ENCODE measurements around the gene EFHC2.
"Not testable (repeated sequence)": the region's sequence is repeated elsewhere in the genome, so short reads cannot be mapped to it uniquely, and the experiment has no call there.

EFHC2 gene

DNA sequence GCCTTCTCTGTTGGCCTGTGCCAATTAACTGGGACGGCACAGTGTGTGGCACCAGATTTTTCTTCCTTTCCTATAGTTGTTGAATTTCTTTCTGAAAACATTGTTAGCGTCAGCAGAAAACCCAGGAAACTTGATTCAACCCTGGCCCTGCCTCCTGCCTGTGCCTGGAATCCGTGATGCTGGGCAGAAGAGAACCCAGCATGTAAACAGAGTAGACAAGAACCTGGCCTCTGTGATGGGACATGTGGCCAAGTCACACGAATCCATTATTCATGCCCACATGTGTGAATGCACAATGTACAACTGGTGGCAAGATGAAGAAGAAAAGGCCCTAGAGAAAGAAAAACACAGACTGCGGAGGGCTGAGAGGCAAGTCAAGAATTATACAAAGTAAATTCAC, 111.4 kb downstream of the EFHC2 start:
- DNase-seq (ENCODE audit: low read depth) = no peak

DNA sequence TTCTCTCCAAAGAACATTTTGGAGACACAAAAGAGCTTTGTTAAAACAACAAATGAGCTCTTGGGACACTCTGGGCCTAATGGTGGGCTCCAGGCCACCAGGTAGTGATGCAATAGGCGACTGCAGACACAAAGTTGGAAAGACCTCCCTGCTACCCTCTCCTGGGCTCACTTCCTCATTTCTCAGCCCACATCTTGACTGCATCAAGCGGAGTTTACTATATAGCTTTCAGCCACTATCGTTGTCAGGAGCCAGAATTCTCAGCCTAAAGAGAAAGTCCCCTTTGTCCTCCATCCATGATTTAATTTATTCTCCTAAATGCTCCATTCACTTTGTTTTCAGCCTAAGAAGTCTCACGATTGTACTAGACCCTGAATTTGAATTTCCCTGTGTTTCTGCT, 114.9 kb downstream of the EFHC2 start:
- no peak for DNase-seq (ENCODE audit: low read depth)

DNA sequence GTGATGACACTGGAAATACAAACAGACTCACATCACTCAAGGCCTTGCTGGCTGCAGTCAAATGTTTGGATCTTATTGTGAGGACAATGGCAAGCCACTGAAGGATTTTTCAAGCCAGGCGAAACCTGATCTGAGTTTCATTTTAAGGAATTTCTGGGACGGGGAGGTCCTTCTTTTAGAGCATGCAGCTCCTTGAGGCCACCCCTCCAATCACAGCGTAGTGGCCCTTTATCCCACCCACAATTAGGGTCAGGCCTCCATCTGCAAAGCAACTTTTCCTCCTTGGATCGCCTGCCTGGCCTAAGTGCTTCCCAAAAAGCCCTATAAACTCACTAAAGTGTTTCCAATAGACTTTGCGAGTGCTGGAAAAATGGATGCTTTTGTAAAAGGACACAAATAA, 115.5 kb downstream of the EFHC2 start:
- DNase-seq (ENCODE audit: low read depth) = no peak

DNA sequence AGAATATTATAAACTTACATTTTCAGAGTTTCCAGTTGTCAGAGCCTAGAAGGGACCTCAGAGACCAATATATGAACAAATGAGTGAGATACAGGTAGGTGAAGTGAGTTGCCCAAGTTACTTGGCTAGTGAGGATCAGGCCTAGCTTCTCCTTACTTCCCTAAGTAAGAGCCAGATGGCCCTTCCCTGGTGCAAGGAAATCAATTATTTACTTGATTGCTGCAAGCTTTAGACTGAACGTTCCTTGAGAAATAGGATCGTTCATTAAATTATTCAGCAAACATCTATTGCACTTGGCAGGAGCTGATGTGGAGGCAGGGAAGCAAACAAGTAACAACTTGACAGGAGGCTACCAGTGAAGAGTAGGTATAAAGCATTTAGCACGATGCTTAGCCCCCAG, 117.8 kb downstream of the EFHC2 start:
- no peak for DNase-seq (ENCODE audit: low read depth)

DNA sequence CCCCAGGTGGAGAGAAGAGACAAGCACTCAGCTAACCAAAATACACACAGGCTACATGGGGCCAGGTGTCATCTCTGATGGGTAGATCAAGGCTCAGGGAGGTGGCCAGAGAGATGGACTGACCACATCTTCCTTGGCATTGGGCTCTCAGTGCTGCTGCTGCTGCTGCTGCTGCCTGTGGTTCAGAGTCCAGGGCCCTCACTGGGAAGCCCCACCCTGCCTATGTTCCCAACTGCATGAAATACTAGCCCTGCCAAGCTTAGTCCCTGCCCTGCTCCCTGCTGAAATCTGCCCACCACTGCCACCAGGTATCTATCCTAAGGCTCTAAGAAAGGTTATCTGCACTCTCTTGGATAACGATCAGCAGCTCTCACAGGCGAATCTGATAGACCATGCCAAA, 118.7 kb downstream of the EFHC2 start:
- no peak for DNase-seq (ENCODE audit: low read depth)

DNA sequence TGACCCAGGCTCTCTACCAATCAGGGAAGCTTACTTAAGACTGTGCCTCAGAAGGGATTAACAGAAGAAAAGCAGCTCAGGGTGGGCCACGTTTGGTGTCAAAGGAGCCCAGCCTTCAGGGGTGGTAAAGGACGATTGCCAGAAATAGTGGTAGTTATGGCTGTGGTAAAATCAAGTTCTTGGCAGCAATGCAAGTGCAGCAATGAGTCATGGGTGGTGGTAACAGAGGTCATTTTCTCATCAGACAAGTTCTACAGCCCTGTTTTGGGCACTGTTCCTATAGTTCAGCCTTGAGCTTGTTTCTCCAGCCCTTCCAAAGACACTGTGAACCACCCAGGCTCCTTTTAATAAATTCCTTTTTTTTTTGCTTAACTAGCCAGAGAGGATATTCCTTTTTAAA, 120.3 kb downstream of the EFHC2 start:
- DNase-seq (ENCODE audit: low read depth) = no peak

DNA sequence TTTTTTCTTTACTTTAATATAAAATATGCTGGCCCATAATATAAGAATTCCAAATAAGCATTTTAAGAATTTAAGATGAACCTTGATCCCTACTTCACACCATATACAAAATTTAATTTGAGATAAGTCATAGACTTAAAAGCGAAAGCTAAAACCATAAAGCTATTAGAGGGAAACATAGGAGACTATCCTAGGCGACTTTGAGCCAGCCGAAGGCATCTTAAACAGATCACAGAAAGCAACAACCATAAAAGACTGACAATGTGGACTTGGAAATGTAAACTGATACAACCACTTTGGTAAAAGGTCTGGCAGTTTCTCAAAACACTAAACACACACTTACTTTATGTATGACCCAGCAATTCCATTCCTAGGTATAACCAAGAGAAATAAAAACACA, 125.0 kb downstream of the EFHC2 start:
- no peak for DNase-seq (ENCODE audit: low read depth)

DNA sequence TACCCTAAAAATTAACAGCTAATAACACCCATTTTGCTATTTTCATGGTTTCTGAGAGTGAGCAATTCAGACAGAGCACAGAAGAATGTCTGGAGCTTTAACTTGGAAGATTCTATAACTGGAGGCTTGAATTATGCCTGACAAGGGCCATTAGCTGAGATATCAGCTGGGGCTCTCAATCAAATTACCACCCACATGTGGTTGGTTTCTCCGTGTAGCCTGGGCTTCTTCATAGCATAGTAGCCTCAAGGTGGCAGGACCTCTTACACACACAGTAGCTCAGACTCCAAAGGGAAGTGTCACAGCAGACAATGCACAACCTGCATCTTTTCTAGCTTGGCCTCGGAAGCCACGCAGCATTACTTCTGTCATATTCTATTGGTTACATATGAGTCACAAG, 127.3 kb downstream of the EFHC2 start:
- no peak for DNase-seq (ENCODE audit: low read depth)

DNA sequence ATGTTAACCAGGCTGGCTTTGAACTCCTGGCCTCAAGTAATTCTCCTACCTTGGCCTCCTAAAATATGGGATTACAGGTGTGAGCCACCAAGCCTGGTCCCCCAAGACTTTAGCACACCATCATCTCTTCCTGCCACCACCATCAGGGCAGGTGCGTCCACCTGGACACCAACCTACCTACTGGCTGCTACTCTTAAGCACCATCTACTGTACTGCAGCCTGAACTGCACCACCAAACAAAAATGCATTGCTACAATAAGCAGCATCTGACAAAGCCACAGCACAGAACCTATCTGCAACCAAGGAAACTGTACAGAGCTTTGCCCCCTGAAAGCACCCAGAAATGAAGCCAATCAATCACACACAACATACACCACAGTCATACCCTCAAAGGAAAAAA, 139.7 kb downstream of the EFHC2 start:
- no peak for DNase-seq (ENCODE audit: low read depth)

DNA sequence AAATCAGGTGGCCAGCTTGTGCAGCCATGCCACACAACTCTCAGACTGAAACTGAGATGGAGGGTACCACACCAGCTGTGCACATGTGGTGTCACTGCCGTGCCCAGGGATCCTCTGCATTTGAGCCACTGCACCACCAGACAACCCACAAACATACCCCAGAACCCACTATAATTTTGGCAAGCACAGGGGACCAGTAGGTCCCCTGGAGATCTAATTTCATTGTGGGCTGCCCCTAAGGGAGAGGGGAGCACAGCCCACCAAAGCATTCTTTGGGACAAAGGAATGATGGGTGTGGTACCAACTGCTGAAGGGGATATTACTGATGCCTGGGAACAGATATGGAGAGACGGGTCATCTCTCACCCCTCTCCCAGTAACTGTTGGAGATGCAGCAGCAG, 140.9 kb downstream of the EFHC2 start:
- DNase-seq (ENCODE audit: low read depth) = no peak

DNA sequence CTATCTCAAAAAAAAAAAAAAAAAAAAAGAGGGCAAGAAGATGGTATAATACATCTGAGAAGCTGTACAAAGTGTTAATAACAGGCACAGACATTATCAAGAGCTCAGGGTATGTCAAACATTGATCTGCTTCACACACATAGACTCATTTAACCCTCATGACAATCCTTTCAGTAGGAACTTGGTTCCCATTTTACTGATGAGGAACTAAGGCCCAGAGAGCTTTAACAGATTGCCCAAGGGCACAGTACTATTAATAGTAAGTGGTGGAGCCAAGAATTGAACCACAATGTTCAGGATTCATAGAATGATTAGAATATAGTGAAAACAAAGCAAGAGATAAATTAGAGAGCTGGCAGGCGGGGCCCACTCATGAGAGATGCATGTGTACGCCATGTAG, 154.4 kb downstream of the EFHC2 start:
- no peak for DNase-seq (ENCODE audit: low read depth)

DNA sequence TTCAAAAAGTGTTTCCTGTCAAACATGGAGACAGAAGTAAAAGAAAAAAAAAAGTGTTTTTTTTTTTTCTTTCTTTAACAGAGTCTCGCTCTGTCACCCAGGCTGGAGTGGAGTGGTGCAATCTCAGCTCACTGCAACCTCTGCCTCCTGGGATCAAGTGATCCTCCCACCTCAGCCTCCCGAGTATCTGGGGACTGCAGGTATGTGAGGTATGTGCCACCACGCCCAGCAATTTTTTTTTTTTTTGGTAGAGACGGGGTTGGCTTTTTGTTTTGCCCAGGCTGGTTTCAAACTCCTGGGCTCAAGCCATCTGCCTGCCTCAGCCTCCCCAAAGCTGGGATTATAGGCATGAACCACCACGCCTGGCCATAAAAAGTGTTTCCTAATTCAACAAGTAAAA, 155.6 kb downstream of the EFHC2 start:
- DNase-seq (ENCODE audit: low read depth) = not testable (repeated sequence)

DNA sequence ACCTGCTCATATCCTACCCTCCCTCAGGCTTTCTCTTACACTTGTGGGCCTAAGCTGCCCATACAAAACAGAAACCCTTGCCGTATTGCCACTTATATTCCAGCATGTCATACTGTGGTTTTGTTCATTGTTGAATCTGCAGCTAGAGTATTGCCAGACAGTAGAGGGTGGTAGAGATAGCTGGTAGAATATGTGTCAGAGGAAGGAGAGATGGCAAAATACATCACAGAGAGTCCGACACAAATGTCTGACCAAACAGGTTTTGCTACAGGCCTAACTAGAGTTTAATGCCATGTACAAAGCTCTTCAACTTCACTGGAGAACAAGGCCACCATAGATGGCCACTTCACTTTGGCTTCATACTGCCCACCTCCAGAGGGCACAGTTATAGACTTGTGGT, 160.1 kb downstream of the EFHC2 start:
- no peak for DNase-seq (ENCODE audit: low read depth)

DNA sequence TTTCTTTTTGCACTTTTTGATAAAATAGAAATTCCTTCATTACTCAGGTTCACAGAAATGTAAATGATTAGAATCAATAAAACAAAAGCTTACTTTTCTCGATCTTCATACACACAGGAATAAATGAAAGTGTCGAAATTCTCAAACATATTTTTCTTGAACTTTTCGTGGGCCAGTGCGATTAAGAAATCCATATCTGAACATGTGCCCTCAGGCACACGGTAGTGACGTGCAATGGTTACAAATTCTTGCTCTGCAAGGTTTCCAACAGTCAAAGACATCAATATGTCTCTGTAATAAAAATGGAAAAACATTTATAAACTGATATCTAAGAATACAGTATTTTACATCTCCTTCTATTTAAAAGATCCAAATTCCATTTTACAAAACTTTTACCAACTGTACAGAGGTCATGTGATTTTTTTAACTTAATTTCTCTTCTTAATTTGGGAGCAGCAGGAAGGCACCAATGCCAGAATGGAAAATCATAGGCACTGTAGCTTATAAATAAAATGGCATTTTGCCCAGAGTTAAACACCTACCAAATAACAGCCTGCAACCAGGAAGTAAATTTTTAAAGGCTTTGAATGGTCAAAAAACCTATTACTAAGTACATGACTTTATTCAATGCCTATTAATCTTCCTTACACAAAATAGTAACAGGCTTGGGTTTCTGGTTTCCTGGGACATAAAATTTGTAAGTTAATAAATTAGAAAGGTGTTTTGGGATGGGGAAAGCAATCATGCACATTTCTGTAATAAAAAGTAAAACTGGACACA, 165.0 kb downstream of the EFHC2 start:
- no peak for DNase-seq (ENCODE audit: low read depth)

DNA sequence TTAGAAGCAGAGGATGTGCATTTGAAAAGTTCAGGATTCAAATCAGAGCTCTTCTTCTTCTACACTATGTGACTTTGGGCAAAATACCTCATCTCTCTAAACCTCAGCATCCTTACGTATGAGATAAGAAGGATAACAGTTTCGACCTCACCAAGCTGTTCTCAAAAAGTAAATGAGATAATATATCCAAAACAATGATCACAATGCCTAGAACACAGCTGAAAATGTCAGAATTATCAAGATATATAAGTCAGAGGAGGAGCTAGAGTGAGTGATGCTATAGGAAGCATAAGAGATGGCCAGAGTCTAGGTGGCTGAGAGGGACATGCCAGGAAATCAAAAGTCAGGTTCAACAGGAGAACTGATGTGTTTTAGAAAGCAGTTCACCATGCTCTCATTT, 168.0 kb downstream of the EFHC2 start:
- no peak for DNase-seq (ENCODE audit: low read depth)

DNA sequence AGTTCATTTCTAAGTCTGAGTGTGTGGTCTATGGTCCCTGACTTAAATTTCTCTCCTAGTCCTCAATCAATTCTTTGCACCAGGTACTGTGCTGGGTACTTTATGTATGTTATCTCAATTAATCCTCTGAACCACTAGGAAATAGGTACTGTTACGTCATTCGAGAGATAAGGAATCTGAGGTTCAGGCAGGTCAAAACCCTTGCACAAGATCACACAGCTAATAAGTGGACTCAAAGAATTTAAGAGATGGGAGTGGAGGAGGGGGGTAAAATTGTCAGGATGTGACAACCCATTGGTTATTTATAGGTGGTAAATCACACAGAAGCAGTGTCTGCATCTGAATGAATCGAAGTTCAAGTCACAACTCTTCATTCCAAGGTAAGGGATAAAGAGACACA, 169.4 kb downstream of the EFHC2 start:
- DNase-seq (ENCODE audit: low read depth) = no peak

DNA sequence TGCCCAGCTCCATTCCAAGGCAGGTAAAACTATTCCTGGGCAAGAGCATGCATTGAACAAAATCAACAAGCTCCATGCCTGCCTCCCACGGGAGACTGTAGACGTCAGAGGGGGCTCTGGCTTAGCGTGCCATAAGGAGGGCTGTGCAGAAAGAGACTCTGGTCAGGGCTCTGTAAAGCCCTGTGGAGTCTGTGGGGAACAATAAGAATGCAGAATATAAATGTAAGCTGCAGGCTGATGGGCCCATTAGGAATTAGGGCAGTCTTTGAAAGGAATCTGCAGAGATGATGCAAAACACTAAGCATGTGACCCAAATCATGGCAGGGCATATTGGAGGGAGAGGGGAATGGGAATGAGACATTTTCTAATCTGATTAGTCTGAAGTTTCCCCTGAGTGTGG, 170.3 kb downstream of the EFHC2 start:
- no peak for DNase-seq (ENCODE audit: low read depth)

DNA sequence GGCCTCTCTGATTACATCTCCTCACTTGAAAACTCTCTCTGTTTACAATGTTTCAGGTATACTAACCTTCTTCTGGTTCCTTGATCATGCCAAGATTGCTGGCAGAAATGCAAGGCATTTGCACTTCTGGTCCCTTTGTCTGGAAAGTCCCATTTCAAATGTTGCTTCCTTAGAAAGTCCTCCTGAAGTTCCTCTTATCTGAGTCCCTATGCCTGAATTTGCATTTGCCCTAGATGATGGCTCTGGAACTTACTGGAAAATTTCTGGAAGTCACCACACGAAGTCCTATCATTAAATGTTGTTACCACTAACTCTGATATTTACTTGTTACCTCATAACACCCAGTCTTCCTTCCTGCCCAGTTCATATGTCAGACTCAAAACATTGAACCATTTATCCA, 176.4 kb downstream of the EFHC2 start:
- no peak for DNase-seq (ENCODE audit: low read depth)

DNA sequence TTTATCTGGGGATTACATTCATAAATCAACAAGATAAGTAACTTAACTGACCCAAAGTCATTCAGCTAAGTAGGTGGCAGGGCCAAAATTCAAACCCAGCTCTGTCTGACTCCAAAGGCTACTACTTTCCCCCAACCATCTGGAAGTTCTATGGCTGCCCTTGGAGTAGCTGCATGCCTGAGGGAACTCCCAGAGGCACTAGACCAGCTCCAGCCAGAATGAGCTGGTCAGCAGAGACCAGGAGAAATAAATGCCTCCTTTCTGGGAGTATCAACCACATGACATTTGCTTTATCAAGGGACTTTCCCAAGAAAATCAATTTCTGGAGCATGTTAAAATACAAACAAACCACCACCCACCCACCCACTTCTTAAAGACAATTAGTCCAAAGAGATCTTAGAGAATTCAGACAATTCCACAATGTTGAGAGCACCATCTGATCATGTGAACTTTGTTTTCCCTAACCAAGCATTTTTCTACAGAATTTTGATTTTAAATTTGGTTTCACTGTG, 180.5 kb downstream of the EFHC2 start:
- no peak for DNase-seq (ENCODE audit: low read depth)

DNA sequence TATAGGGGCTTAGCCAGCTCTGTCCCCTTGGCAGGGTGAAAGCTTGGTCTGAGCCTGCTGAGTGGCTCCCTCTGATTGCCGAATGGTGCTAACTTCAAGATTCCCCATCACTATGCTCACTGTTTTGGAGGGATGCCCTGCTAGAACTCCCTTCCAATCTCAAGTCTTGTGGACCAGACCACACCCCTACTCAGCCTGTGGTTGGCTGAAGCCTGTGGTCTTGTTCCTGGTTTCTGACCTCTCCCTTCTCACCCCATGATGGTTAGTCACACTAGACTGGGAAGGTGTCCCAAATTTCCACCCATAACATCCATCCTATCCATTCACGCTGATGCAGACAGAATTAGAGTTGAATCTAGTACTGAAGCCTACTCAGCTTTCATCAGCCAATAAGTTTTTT, 185.6 kb downstream of the EFHC2 start:
- DNase-seq (ENCODE audit: low read depth) = no peak

DNA sequence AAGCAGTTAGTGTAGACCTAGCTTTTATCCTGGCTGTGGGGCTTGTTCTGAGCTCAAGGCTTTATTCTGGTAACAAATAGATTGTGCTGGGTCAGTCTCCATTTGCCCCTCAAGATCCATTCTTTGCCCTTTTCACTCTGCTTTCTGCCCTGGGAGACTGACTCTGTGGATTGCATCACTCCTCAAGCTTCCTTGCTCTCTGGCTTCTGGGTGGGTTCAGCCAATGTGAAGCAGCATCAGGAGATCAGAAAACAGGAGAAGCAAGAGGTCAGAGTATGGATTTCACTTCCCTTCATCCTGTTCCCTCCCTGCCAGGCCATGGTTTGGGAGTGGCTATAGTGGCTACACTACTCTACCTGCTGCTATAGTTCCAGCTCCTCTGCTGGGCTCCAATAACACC, 186.2 kb downstream of the EFHC2 start:
- DNase-seq (ENCODE audit: low read depth) = no peak

DNA sequence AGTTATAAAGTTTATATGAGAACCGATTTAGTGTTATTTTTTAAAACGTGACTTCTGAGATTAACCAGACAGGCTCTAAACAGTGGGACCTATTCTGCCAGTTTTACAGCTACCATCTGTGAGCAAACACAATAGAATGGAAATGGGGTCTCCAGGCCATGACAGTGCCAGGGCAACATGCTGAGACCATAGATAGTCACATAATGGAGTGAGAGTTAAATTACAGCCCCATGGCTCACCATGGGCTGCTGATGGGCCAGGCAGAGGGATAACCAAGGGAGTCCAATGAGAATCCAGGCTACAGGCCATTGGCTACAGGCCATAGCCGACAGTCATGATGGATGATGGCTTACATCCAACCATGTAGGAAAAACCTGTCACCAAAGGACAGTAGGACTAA, 186.7 kb downstream of the EFHC2 start:
- no peak for DNase-seq (ENCODE audit: low read depth)

DNA sequence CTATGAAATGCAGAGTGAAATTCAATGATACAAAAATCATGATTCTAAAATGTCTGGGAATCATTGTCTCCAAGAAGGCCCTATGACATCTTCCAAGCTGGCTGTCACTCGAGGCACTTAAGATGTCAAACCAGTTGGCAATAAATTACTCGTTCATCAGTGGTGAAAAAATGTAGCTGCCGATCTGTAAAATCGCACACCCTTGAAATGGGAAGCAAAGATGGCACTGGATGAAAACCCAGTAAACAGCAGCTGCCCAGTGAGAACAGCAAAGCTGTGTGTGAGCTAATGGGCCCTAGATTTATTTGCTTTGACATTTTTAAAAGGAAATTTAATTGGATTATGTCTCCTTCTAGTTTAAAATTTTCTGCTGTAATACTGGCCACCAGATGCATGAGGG, 188.3 kb downstream of the EFHC2 start:
- DNase-seq (ENCODE audit: low read depth) = no peak

DNA sequence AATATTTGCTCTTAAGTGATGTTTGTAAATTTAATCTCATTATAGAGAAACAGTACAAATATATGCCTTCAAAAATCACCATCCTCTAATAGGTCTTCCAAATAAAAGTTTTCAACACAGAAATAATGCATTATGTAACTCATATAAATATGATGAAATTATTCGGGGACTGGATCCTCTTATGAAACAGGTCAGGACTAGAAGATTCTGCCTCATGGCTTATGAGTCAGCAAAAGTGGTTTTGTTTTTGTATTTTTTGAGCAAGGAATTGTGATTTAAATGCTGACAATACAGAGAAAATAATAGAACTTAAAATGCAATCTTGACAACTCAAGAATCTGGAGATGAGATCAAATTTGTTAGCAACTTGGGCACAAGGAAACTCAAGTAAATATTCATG, 190.6 kb downstream of the EFHC2 start:
- no peak for DNase-seq (ENCODE audit: low read depth)
